Measurements from ENCODE around the gene GLP2R. TPM values are rescaled to one million over a fixed set of nuclear protein-coding genes. Genes with fewer than 3 reads are reported as not detected.

Gene GLP2R
- total RNA-seq, 1 donor from 2014 or later: not detected

- no peaks in the 10 kb centered on the region for H3K36me3 Mint-ChIP-seq
- H3K4me3 Mint-ChIP-seq: no peak overlapping the region
- peaks cover 10% of the 10 kb centered on the region for H3K27me3 Mint-ChIP-seq
- H3K27ac Mint-ChIP-seq: no peak overlapping the region
- H3K9me3 Mint-ChIP-seq: no peaks in the 10 kb centered on the region
- H3K4me1 Mint-ChIP-seq (ENCODE audit: unreplicated experiment): no peaks in the 10 kb centered on the region
- no peak for DNase-seq (ENCODE audit: extremely low spot score, unreplicated experiment)
- no peak for TF ChIP-seq CTCF (conservative IDR thresholded peaks at IDR 0.05)
Observed at GRCh38 chr17:9798724-9799123, 27.0 kb upstream of the GLP2R start.

- no peak overlapping the region for H3K4me3 Mint-ChIP-seq
- peaks cover 23% of the 10 kb centered on the region for H3K27me3 Mint-ChIP-seq
- DNase-seq (ENCODE audit: extremely low spot score, unreplicated experiment): no peak
- no peaks in the 10 kb centered on the region for H3K4me1 Mint-ChIP-seq (ENCODE audit: unreplicated experiment)
- no peaks in the 10 kb centered on the region for H3K36me3 Mint-ChIP-seq
- no peak for TF ChIP-seq CTCF (conservative IDR thresholded peaks at IDR 0.05)
- H3K27ac Mint-ChIP-seq: no peak overlapping the region
- H3K9me3 Mint-ChIP-seq: peaks cover 4% of the 10 kb centered on the region
Observed at GRCh38 chr17:9801505-9801904, 24.2 kb upstream of the GLP2R start.

GRCh38 chr17:9802294-9802693, 23.4 kb upstream of the GLP2R start:
- Mint-ChIP-seq H3K4me1 (ENCODE audit: unreplicated experiment) (no peaks in the 10 kb centered on the region), H3K27ac (no peak overlapping the region), H3K36me3 (no peaks in the 10 kb centered on the region), H3K27me3 (peaks cover 24% of the 10 kb centered on the region), H3K4me3 (no peak overlapping the region), H3K9me3 (peaks cover 4% of the 10 kb centered on the region)
- DNase-seq (ENCODE audit: extremely low spot score, unreplicated experiment): no peak
- TF ChIP-seq CTCF (conservative IDR thresholded peaks at IDR 0.05): no peak

- no peak overlapping the region for H3K27ac Mint-ChIP-seq
Observed at GRCh38 chr17:9802697-9803096, 23.0 kb upstream of the GLP2R start.

GRCh38 chr17:9805769-9806168, 20.0 kb upstream of the GLP2R start:
- H3K27me3 Mint-ChIP-seq: peaks cover 30% of the 10 kb centered on the region
- no peaks in the 10 kb centered on the region for H3K36me3 Mint-ChIP-seq
- no peak overlapping the region for H3K4me3 Mint-ChIP-seq
- DNase-seq (ENCODE audit: extremely low spot score, unreplicated experiment): no peak
- H3K27ac Mint-ChIP-seq: no peak overlapping the region
- peaks cover 4% of the 10 kb centered on the region for H3K9me3 Mint-ChIP-seq
- no peaks in the 10 kb centered on the region for H3K4me1 Mint-ChIP-seq (ENCODE audit: unreplicated experiment)
- no peak for TF ChIP-seq CTCF (conservative IDR thresholded peaks at IDR 0.05)

More at GRCh38 chr17:9802697-9803096, 23.0 kb upstream of the GLP2R start:
- peaks cover 23% of the 10 kb centered on the region for H3K27me3 Mint-ChIP-seq
- H3K36me3 Mint-ChIP-seq: no peaks in the 10 kb centered on the region
- DNase-seq (ENCODE audit: extremely low spot score, unreplicated experiment): no peak
- no peaks in the 10 kb centered on the region for H3K4me1 Mint-ChIP-seq (ENCODE audit: unreplicated experiment)
- no peak for TF ChIP-seq CTCF (conservative IDR thresholded peaks at IDR 0.05)
- H3K4me3 Mint-ChIP-seq: no peak overlapping the region
- H3K9me3 Mint-ChIP-seq: peaks cover 4% of the 10 kb centered on the region

GRCh38 chr17:9806699-9807098, 19.0 kb upstream of the GLP2R start:
- Mint-ChIP-seq H3K9me3 (peaks cover 4% of the 10 kb centered on the region), H3K27ac (no peak overlapping the region), H3K4me1 (ENCODE audit: unreplicated experiment) (no peaks in the 10 kb centered on the region), H3K36me3 (no peaks in the 10 kb centered on the region), H3K27me3 (peaks cover 37% of the 10 kb centered on the region), H3K4me3 (no peak overlapping the region)
- no peak for DNase-seq (ENCODE audit: extremely low spot score, unreplicated experiment)
- no peak for TF ChIP-seq CTCF (conservative IDR thresholded peaks at IDR 0.05)

Data from type B pancreatic cell (in vitro differentiated cells).